Panc1 (cell line): ENCODE data around the gene DHRS4.
"Not testable (repeated sequence)": the region's sequence is repeated elsewhere in the genome, so short reads cannot be mapped to it uniquely, and the experiment has no call there.

Experiments used
- CTCF ChIP-seq: fragments of 450-650 bp; IDR thresholded peaks from 2 replicates; pipeline ENCODE4 v1.5.1; 2017; ENCODE audit warnings: mild to moderate bottlenecking
- POLR2AphosphoS5 ChIP-seq: IDR thresholded peaks from 2 replicates; pipeline ENCODE4 v1.6.1; 2012; ENCODE audit warnings: mild to moderate bottlenecking, low read depth, low read length, moderate library complexity
- REST ChIP-seq, 2 experiments: IDR thresholded peaks; 2 replicates each; pipeline ENCODE4 v1.6.1; 2011 to 2012; ENCODE audit warnings: low read depth in 2 of 2, control low read depth in 1 of 2, low read length in 1 of 2, mild to moderate bottlenecking in 1 of 2, moderate library complexity in 1 of 2; ENCODE audit not compliant: insufficient read depth in 1 of 2
- SIN3A ChIP-seq: IDR thresholded peaks from 2 replicates; pipeline ENCODE4 v1.6.1; 2012; ENCODE audit warnings: low read depth, mild to moderate bottlenecking, low read length, moderate library complexity, borderline replicate concordance; ENCODE audit not compliant: insufficient read depth

- not testable (repeated sequence) for TF ChIP-seq CTCF; REST (IDR thresholded peaks at IDR 0.05; ENCODE audit: insufficient read depth in 1 of 2, low read depth in 2 of 2, low read length in 1 of 2); POLR2AphosphoS5; SIN3A
Measured at GRCh38 chr14:23988223-23988606, 34.6 kb downstream of the DHRS4 start.
